ENCODE data around the gene RNF31.

The RNF31 gene

GRCh38 chr14:24146978-24147760, at the start of gene RNF31:
RNF31 (plus strand) TSS chr14:24147498; CDS start chr14:24147699, 201 bp downstream.
- Histone ChIP-seq H3K9me3 (ENCODE audit: severe bottlenecking) (no peaks in the 10 kb centered on the region), H3K4me3 (ENCODE audit: low read depth, low read length) (peak within 1 kb of the TSS; percentile 83), H3K36me3 (peaks cover 53% of the 10 kb centered on the region), H3K27me3 (ENCODE audit: insufficient read depth, low read depth, severe bottlenecking) (no peaks in the 10 kb centered on the region), H3K27ac (peak within 1 kb of the TSS; percentile 76)
- TF ChIP-seq CTCF (IDR thresholded peaks at IDR 0.05; ENCODE audit: low read depth, low read length), result no peak
- DNase-seq, result peak; percentile 98

GRCh38 chr14:24098229-24098926, 48.9 kb upstream of the RNF31 start:
- Histone ChIP-seq H3K4me3 (ENCODE audit: low read depth, low read length) (no peak overlapping the region), H3K27ac (no peak overlapping the region), H3K9me3 (ENCODE audit: severe bottlenecking) (no peaks in the 10 kb centered on the region), H3K27me3 (ENCODE audit: insufficient read depth, low read depth, severe bottlenecking) (no peaks in the 10 kb centered on the region), H3K36me3 (no peaks in the 10 kb centered on the region)
- DNase-seq, result no peak
- no peak for TF ChIP-seq CTCF (IDR thresholded peaks at IDR 0.05; ENCODE audit: low read depth, low read length)

- H3K4me3 ChIP-seq (ENCODE audit: low read depth, low read length), result no peak overlapping the region
- no peaks in the 10 kb centered on the region for H3K36me3 ChIP-seq
- H3K27me3 ChIP-seq (ENCODE audit: insufficient read depth, low read depth, severe bottlenecking), result no peaks in the 10 kb centered on the region
- no peak for DNase-seq
- no peak overlapping the region for H3K27ac ChIP-seq
- no peaks in the 10 kb centered on the region for H3K9me3 ChIP-seq (ENCODE audit: severe bottlenecking)
- no peak for TF ChIP-seq CTCF (IDR thresholded peaks at IDR 0.05; ENCODE audit: low read depth, low read length)
These were observed 48.1 kb upstream of the RNF31 start for GRCh38 chr14:24098927-24099813.

GRCh38 chr14:24100197-24100981, 46.9 kb upstream of the RNF31 start:
- H3K27ac ChIP-seq, result no peak overlapping the region
- no peaks in the 10 kb centered on the region for H3K27me3 ChIP-seq (ENCODE audit: insufficient read depth, low read depth, severe bottlenecking)
- H3K9me3 ChIP-seq (ENCODE audit: severe bottlenecking), result peaks cover 2% of the 10 kb centered on the region
- TF ChIP-seq CTCF (IDR thresholded peaks at IDR 0.05; ENCODE audit: low read depth, low read length), result no peak
- no peaks in the 10 kb centered on the region for H3K36me3 ChIP-seq
- no peak overlapping the region for H3K4me3 ChIP-seq (ENCODE audit: low read depth, low read length)
- DNase-seq, result no peak

GRCh38 chr14:24100982-24101494, 46.3 kb upstream of the RNF31 start:
- no peak for TF ChIP-seq CTCF (IDR thresholded peaks at IDR 0.05; ENCODE audit: low read depth, low read length)
- Histone ChIP-seq H3K36me3 (no peaks in the 10 kb centered on the region), H3K27me3 (ENCODE audit: insufficient read depth, low read depth, severe bottlenecking) (no peaks in the 10 kb centered on the region), H3K9me3 (ENCODE audit: severe bottlenecking) (peaks cover 2% of the 10 kb centered on the region), H3K27ac (no peak overlapping the region), H3K4me3 (ENCODE audit: low read depth, low read length) (no peak overlapping the region)
- no peak for DNase-seq
